Measurements from ENCODE around the gene BOC.

The BOC gene

GRCh38 chr3:113304856-113305540, 93.6 kb downstream of the BOC start:
- DNase-seq (ENCODE audit: low read depth) = no peak
- H3K4me3 ChIP-seq (ENCODE audit: low read depth, low read length) = no peak overlapping the region

- no peak for DNase-seq (ENCODE audit: low read depth)
- no peak overlapping the region for H3K4me3 ChIP-seq (ENCODE audit: low read depth, low read length)
These were observed 99.6 kb downstream of the BOC start for GRCh38 chr3:113310960-113311359.

- no peak for DNase-seq (ENCODE audit: low read depth)
- no peak overlapping the region for H3K4me3 ChIP-seq (ENCODE audit: low read depth, low read length)
These were observed 101.1 kb downstream of the BOC start for GRCh38 chr3:113312416-113312815.

GRCh38 chr3:113314923-113315322, 103.6 kb downstream of the BOC start:
- H3K4me3 ChIP-seq (ENCODE audit: low read depth, low read length) = no peak overlapping the region
- no peak for DNase-seq (ENCODE audit: low read depth)

- no peak overlapping the region for H3K4me3 ChIP-seq (ENCODE audit: low read depth, low read length)
- no peak for DNase-seq (ENCODE audit: low read depth)
These were observed 118.4 kb downstream of the BOC start for GRCh38 chr3:113329757-113330156.

- DNase-seq (ENCODE audit: low read depth) = no peak
- H3K4me3 ChIP-seq (ENCODE audit: low read depth, low read length) = no peak overlapping the region
These were observed 119.4 kb downstream of the BOC start for GRCh38 chr3:113330742-113331141.

- no peak overlapping the region for H3K4me3 ChIP-seq (ENCODE audit: low read depth, low read length)
- DNase-seq (ENCODE audit: low read depth) = no peak
These were observed 119.8 kb downstream of the BOC start for GRCh38 chr3:113331187-113331586.

Data from skeletal muscle cell (primary cell).